Endothelial cell of umbilical vein (primary cell): Measurements from ENCODE around the gene DENND1A. TPM values are rescaled to one million over a fixed set of nuclear protein-coding genes. Genes with fewer than 3 reads are reported as not detected.

Experiments
- BruUV-seq: library from RNA; stranded (reverse); fragments of 400-500 nt; replicated peaks from 2 replicates; lab custom pipeline; 2021; lab: Mats Ljungman, UMichigan
- CTCF ChIA-PET: fragments of 300-600, 350-600 bp; sonication (Branson Sonifier 250); formaldehyde crosslinking; loops from one replicate; lab custom pipeline; 2021; ENCODE audit warnings: antibody characterized with exemption, inconsistent platforms; lab: Charles Lee
- POLR2A ChIA-PET: fragments of 300-600, 350-600 bp; sonication (Branson Sonifier 250); formaldehyde crosslinking; loops from one replicate; lab custom pipeline; 2021; ENCODE audit warnings: antibody characterized with exemption, inconsistent platforms; lab: Charles Lee
- DNase-seq: peaks from one replicate; pipeline ENCODE4 v3.0.0-alpha.2; 2011; ENCODE audit warnings: low read depth, low spot score
- FAIRE-seq: peaks from 2 replicates; lab custom pipeline; 2011; peaks lifted over from hg19 to GRCh38; lab: Jason Lieb, UNC
- H2AFZ ChIP-seq: 2 replicates; pipeline ENCODE4 v1.6.0; 2012; ENCODE audit warnings: low read depth, low read length, control low read depth, inconsistent platforms
- H3K27ac ChIP-seq: 2 replicates; pipeline ENCODE4 v1.5.1; 2011; ENCODE audit warnings: low read depth, mild to moderate bottlenecking, control low read depth, low read length, moderate library complexity; ENCODE audit not compliant: insufficient read depth
- H3K27me3 ChIP-seq, 2 experiments: 2 replicates each; pipeline versions ENCODE4 v1.6.0 to v1.6.1; 2011; ENCODE audit warnings: low read length in 2 of 2, mixed read lengths in 1 of 2; ENCODE audit not compliant: control insufficient read depth in 2 of 2, insufficient read depth in 2 of 2
- H3K36me3 ChIP-seq, 2 experiments: 2 replicates in 1 of 2; 3 replicates in 1 of 2; pipeline ENCODE4 v1.5.1; 2011; ENCODE audit warnings: low read length in 2 of 2, mild to moderate bottlenecking in 1 of 2, moderate library complexity in 1 of 2; ENCODE audit not compliant: control insufficient read depth in 2 of 2, insufficient read depth in 2 of 2; ENCODE audit errors: extremely low read depth in 1 of 2
- H3K4me1 ChIP-seq: 3 replicates; pipeline ENCODE4 v1.5.1; 2011; ENCODE audit warnings: mild to moderate bottlenecking, low read length; ENCODE audit not compliant: control insufficient read depth, insufficient read depth; ENCODE audit errors: extremely low read depth
- H3K4me2 ChIP-seq: 2 replicates; pipeline ENCODE4 v1.6.1; 2011; ENCODE audit warnings: low read length, control low read depth, mixed read lengths; ENCODE audit not compliant: insufficient read depth
- H3K4me3 ChIP-seq, 3 experiments: fragments of 200-600 bp in 1 of 3; sonication (generic), shearing (Covaris generic) in 1 of 3; replicated peaks in 1 of 3; 2 replicates each; pipeline ENCODE4 v1.5.1; 2011 to 2016; ENCODE audit warnings: control low read depth in 3 of 3, low read length in 3 of 3, mild to moderate bottlenecking in 2 of 3, inconsistent platforms in 1 of 3, low read depth in 1 of 3, moderate library complexity in 1 of 3; ENCODE audit not compliant: insufficient read depth in 1 of 3
- H3K79me2 ChIP-seq: 2 replicates; pipeline ENCODE4 v1.6.0; 2012; ENCODE audit warnings: low read length, inconsistent platforms; ENCODE audit not compliant: control insufficient read depth, insufficient read depth
- H3K9ac ChIP-seq: replicated peaks from 2 replicates; pipeline ENCODE3; 2011; ENCODE audit warnings: low read length, control low read depth; ENCODE audit not compliant: insufficient read depth; ENCODE audit errors: extremely low read depth
- H3K9me1 ChIP-seq: replicated peaks from 3 replicates; pipeline ENCODE4 v1.6.0; 2011; ENCODE audit warnings: mild to moderate bottlenecking, low read length; ENCODE audit not compliant: control insufficient read depth, insufficient read depth; ENCODE audit errors: extremely low read depth
- H3K9me3 ChIP-seq: replicated peaks from 2 replicates; pipeline ENCODE4 v1.5.1; 2012; ENCODE audit warnings: low read length, inconsistent platforms; ENCODE audit not compliant: control insufficient read depth, insufficient read depth
- H4K20me1 ChIP-seq: replicated peaks from 2 replicates; pipeline ENCODE3; 2011; ENCODE audit warnings: mild to moderate bottlenecking, low read length; ENCODE audit not compliant: control insufficient read depth, insufficient read depth; ENCODE audit errors: extremely low read depth
- EZH2 ChIP-seq: IDR thresholded peaks from 2 replicates; pipeline ENCODE4 v1.6.1; 2012; ENCODE audit warnings: borderline replicate concordance, low read depth, mild to moderate bottlenecking, moderate library complexity, low read length, inconsistent platforms; ENCODE audit not compliant: severe bottlenecking
- FOS ChIP-seq: IDR thresholded peaks from 2 replicates; pipeline ENCODE4 v1.6.1; 2011; ENCODE audit warnings: mild to moderate bottlenecking, low read length, moderate library complexity, borderline replicate concordance; ENCODE audit not compliant: insufficient read depth
- GATA2 ChIP-seq: IDR thresholded peaks from 2 replicates; pipeline ENCODE4 v1.7.0; 2011; ENCODE audit warnings: low read depth, mild to moderate bottlenecking, moderate library complexity, mixed read lengths, low read length; ENCODE audit not compliant: insufficient read length, insufficient read depth
- JUN ChIP-seq: IDR thresholded peaks from 2 replicates; pipeline ENCODE4 v1.6.1; 2011; ENCODE audit warnings: borderline replicate concordance, low read depth; ENCODE audit not compliant: insufficient read length, insufficient read depth
- MYC ChIP-seq: IDR thresholded peaks from one replicate; pipeline ENCODE4 v1.6.1; 2011; ENCODE audit warnings: mild to moderate bottlenecking, low read depth, low read length
- POLR2A ChIP-seq: IDR thresholded peaks from 2 replicates; pipeline ENCODE4 v1.6.1; 2012; ENCODE audit warnings: low read depth, mild to moderate bottlenecking, control low read depth, low read length
- POLR2AphosphoS5 ChIP-seq: IDR thresholded peaks from 2 replicates; pipeline ENCODE4 v1.6.1; 2012; ENCODE audit warnings: low read depth, mild to moderate bottlenecking, control low read depth, low read length, moderate library complexity; ENCODE audit not compliant: insufficient read depth
- dilution Hi-C: fragments of 300-500 bp; cut with MboI; formaldehyde crosslinking; loops from one replicate; pipeline ENCODE4 v1.15.0; 2019; ENCODE audit warnings: low sequenced_read_pairs; ENCODE audit not compliant: extremely low pct_ligation_motif_present
- intact Hi-C: fragments of 100-400 bp; cut with micrococcal nuclease; formaldehyde crosslinking; loops from one replicate; pipeline ENCODE4 v1.10.0; 2022
- polyA plus RNA-seq, 4 experiments: library from polyadenylated mRNA; depleted of rRNA in 3 of 4; stranded (reverse) in 3 of 4; unstranded in 1 of 4; fragments of >200 nt; gene quantifications; 2 replicates each; pipeline versions ENCODE4 v1.2.1 to v1.2.3, GENCODE V29; 2011 to 2012; ENCODE audit warnings: missing spikeins in 1 of 4
- total RNA-seq: library from RNA; stranded (reverse); gene quantifications from 2 replicates; pipeline ENCODE4 v1.2.3, GENCODE V29; 2021
- TF ChIP-seq, protein P1 (sequence below): IDR thresholded peaks from 2 replicates; pipeline ENCODE4 v1.6.1; 2011; ENCODE audit not compliant: insufficient read depth, insufficient read length
- TF ChIP-seq, protein P2 (sequence below), 2 donors: IDR thresholded peaks; 1 replicate in 1 of 2; 2 replicates in 1 of 2; pipeline ENCODE4 v1.5.1; 2011; ENCODE audit warnings: low read length in 2 of 2, mild to moderate bottlenecking in 2 of 2, moderate library complexity in 2 of 2, control low read depth in 1 of 2, inconsistent platforms in 1 of 2, low read depth in 1 of 2; ENCODE audit not compliant: insufficient read depth in 1 of 2; ENCODE audit errors: extremely low read depth in 1 of 2

DENND1A gene
- total and polyA plus RNA-seq, 2 donors (not counting 3 experiments of a cell fraction or from before 2014, with no cell fraction given): 18.5 to 24.5 TPM

- H3K27ac ChIP-seq: no peak overlapping the region
- BruUV-seq: no TSS peak
- intact Hi-C loops (no loop called here), dilution Hi-C loops (no loop called here)
- no peaks in the 10 kb centered on the region for H3K36me3 ChIP-seq
- H3K4me3 ChIP-seq: no peak overlapping the region
- H3K79me2 ChIP-seq: no peaks in the 10 kb centered on the region
- CTCF ChIA-PET: interaction anchor here (0.6 kb wide), 1 partner anchor 269 kb away, joined by 9 read pairs; no protein-coding TSS in a partner anchor
- no peak for DNase-seq
- no peak overlapping the region for H3K9ac ChIP-seq
- POLR2A ChIA-PET: no interaction called here
- no peaks in the 10 kb centered on the region for H3K9me3 ChIP-seq
- H3K4me2 ChIP-seq: no peak overlapping the region
- no peaks in the 10 kb centered on the region for H4K20me1 ChIP-seq
- TF ChIP-seq, protein P1, sequence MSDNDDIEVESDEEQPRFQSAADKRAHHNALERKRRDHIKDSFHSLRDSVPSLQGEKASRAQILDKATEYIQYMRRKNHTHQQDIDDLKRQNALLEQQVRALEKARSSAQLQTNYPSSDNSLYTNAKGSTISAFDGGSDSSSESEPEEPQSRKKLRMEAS: no peak
- TF ChIP-seq JUN (no peak), EZH2 (no peak), FOS (no peak), GATA2 (no peak), MYC (no peak), POLR2AphosphoS5 (no peak), POLR2A (no peak)
- TF ChIP-seq, protein P2, sequence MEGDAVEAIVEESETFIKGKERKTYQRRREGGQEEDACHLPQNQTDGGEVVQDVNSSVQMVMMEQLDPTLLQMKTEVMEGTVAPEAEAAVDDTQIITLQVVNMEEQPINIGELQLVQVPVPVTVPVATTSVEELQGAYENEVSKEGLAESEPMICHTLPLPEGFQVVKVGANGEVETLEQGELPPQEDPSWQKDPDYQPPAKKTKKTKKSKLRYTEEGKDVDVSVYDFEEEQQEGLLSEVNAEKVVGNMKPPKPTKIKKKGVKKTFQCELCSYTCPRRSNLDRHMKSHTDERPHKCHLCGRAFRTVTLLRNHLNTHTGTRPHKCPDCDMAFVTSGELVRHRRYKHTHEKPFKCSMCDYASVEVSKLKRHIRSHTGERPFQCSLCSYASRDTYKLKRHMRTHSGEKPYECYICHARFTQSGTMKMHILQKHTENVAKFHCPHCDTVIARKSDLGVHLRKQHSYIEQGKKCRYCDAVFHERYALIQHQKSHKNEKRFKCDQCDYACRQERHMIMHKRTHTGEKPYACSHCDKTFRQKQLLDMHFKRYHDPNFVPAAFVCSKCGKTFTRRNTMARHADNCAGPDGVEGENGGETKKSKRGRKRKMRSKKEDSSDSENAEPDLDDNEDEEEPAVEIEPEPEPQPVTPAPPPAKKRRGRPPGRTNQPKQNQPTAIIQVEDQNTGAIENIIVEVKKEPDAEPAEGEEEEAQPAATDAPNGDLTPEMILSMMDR (IDR thresholded peaks at IDR 0.05; ENCODE audit: extremely low read depth in 1 of 2, insufficient read depth in 1 of 2, low read depth in 1 of 2, low read length in 2 of 2): no peak
- no peaks in the 10 kb centered on the region for H3K4me1 ChIP-seq
- H3K9me1 ChIP-seq: no peaks in the 10 kb centered on the region
- no peaks in the 10 kb centered on the region for H3K27me3 ChIP-seq
- FAIRE-seq: no peak
- H2AFZ ChIP-seq: no peak overlapping the region
These were observed 478.9 kb downstream of the DENND1A start for GRCh38 chr9:123450996-123451395.
